Central memory CD4-positive, alpha-beta T cell (primary cell): ENCODE data around the gene CLPX.
"Not testable (repeated sequence)": the region's sequence is repeated elsewhere in the genome, so short reads cannot be mapped to it uniquely, and the experiment has no call there.

Experiments
- DNase-seq: peaks from one replicate; pipeline ENCODE4 v3.0.0; 2022

CLPX gene

GRCh38 chr15:65165875-65166274, 19.3 kb downstream of the CLPX start:
- no peak for DNase-seq

- no peak for DNase-seq
Observed at GRCh38 chr15:65164139-65164538, 21.0 kb downstream of the CLPX start.

- DNase-seq, result no peak
Observed at GRCh38 chr15:65163041-65163440, 22.1 kb downstream of the CLPX start.

- no peak for DNase-seq
Observed at GRCh38 chr15:65156692-65157091, 28.4 kb downstream of the CLPX start.

GRCh38 chr15:65154720-65155119, 30.4 kb downstream of the CLPX start:
- no peak for DNase-seq

- DNase-seq, result no peak
Observed at GRCh38 chr15:65147902-65148301, 37.2 kb downstream of the CLPX start.

GRCh38 chr15:65146438-65146837, 38.7 kb downstream of the CLPX start:
- no peak for DNase-seq

- not testable (repeated sequence) for DNase-seq
Observed at GRCh38 chr15:65138631-65139030, 46.5 kb downstream of the CLPX start.

GRCh38 chr15:65137893-65138292, 47.2 kb downstream of the CLPX start:
- not testable (repeated sequence) for DNase-seq

GRCh38 chr15:65137089-65137488, 48.1 kb downstream of the CLPX start:
- not testable (repeated sequence) for DNase-seq

GRCh38 chr15:65134538-65134937, 50.6 kb downstream of the CLPX start:
- no peak for DNase-seq

- peak; percentile 81 for DNase-seq
Observed at GRCh38 chr15:65133548-65134200, 51.5 kb downstream of the CLPX start, which contains the start of gene PDCD7. TSS of gene PDCD7 (minus strand) at chr15:65133808. CDS start at chr15:65133781, 27 bp downstream.

- peak; percentile 1 for DNase-seq
Observed at GRCh38 chr15:65132878-65133547, 52.1 kb downstream of the CLPX start.

GRCh38 chr15:65130941-65131340, 54.2 kb downstream of the CLPX start:
- no peak for DNase-seq

- DNase-seq, result no peak
Observed at GRCh38 chr15:65115542-65115941, 69.6 kb downstream of the CLPX start.

GRCh38 chr15:65115086-65115485, 70.1 kb downstream of the CLPX start, which contains the start of gene UBAP1L:
TSS of gene UBAP1L (minus strand) at chr15:65115200. CDS start at chr15:65106215, 8,985 bp downstream.
- no peak for DNase-seq

- DNase-seq, result no peak
Observed at GRCh38 chr15:65110676-65111292, 74.4 kb downstream of the CLPX start.

- DNase-seq, result no peak
Observed at GRCh38 chr15:65106011-65106590, 79.0 kb downstream of the CLPX start.

GRCh38 chr15:65105038-65105437, 80.1 kb downstream of the CLPX start:
- no peak for DNase-seq

- no peak for DNase-seq
Observed at GRCh38 chr15:65102912-65103311, 82.2 kb downstream of the CLPX start.

- DNase-seq, result no peak
Observed at GRCh38 chr15:65101891-65102708, 83.0 kb downstream of the CLPX start.

GRCh38 chr15:65101411-65101890, 83.7 kb downstream of the CLPX start:
- DNase-seq, result no peak
